Measurements from ENCODE around the gene ANO4.
"Not testable (repeated sequence)": the region's sequence is repeated elsewhere in the genome, so short reads cannot be mapped to it uniquely, and the experiment has no call there.

The ANO4 gene

DNA sequence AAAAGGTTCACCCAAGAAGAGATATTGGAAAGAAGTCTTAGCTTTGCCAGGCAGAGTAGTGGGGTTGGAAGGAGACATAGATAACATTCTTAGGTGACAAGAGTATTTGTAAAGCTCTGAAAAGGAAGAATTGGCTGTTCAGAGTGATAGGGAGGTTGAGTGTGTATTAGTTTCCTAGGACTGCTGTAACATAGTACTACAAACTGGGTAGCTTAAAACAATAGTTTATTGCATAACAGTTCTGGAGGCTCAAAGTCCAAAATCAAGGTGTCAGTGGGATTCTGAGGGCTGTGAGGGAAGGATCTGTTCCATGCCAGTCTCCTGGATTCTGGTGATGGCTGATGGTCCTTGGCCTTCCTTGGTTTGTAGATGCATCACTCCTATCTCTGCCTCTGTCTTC is 258.6 kb downstream of the ANO4 start:
- H3K4me3 ChIP-seq (replicated peaks in 1 of 2; ENCODE audit: low read depth in 2 of 2, low read length in 2 of 2), result no peak overlapping the region
- no peak for DNase-seq (ENCODE audit: low read depth in 2 of 2)
- no peak for TF ChIP-seq CTCF (IDR thresholded peaks at IDR 0.05; ENCODE audit: low read depth, low read length)

- no peak for DNase-seq (ENCODE audit: low read depth in 2 of 2)
Observed at GRCh38 chr12:101055940-101056339, 261.4 kb downstream of the ANO4 start.

GRCh38 chr12:101062508-101062907 is 267.9 kb downstream of the ANO4 start:
- DNase-seq (ENCODE audit: low read depth in 2 of 2); H3K4me3 ChIP-seq (replicated peaks in 1 of 2; ENCODE audit: low read depth in 2 of 2, low read length in 2 of 2): not testable (repeated sequence)

More at GRCh38 chr12:101055940-101056339, 261.4 kb downstream of the ANO4 start:
- no peak overlapping the region for H3K4me3 ChIP-seq (replicated peaks in 1 of 2; ENCODE audit: low read depth in 2 of 2, low read length in 2 of 2)
- no peak for TF ChIP-seq CTCF (IDR thresholded peaks at IDR 0.05; ENCODE audit: low read depth, low read length)

- no peak for TF ChIP-seq CTCF (IDR thresholded peaks at IDR 0.05; ENCODE audit: low read depth, low read length)
Observed at GRCh38 chr12:101064721-101065120, 270.1 kb downstream of the ANO4 start.

DNA sequence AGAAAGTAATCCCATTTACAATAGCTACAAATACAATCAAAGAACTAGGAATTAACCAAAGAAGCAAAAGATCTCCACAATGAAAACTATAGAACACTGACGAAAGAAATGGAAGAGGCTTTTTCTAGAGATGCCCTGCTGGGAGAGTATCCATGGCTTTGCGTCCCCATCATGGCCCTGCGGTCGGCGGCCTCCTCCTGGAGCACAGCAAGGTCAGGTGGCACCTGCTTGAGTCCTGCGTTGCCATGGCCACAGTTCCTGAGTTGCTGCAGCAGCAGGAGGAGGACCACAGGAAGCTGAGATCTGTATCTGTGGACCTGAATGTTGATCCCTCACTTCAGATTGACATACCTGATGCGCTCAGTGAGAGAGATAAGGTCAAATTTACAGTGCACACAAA is 271.9 kb downstream of the ANO4 start:
- DNase-seq (ENCODE audit: low read depth in 2 of 2), result no peak
- TF ChIP-seq CTCF (IDR thresholded peaks at IDR 0.05; ENCODE audit: low read depth, low read length), result no peak
- H3K4me3 ChIP-seq (replicated peaks in 1 of 2; ENCODE audit: low read depth in 2 of 2, low read length in 2 of 2), result no peak overlapping the region

More at GRCh38 chr12:101064721-101065120, 270.1 kb downstream of the ANO4 start:
- no peak overlapping the region for H3K4me3 ChIP-seq (replicated peaks in 1 of 2; ENCODE audit: low read depth in 2 of 2, low read length in 2 of 2)
- no peak for DNase-seq (ENCODE audit: low read depth in 2 of 2)

- no peak overlapping the region for H3K4me3 ChIP-seq (replicated peaks in 1 of 2; ENCODE audit: low read depth in 2 of 2, low read length in 2 of 2)
- DNase-seq (ENCODE audit: low read depth in 2 of 2), result no peak
- no peak for TF ChIP-seq CTCF (IDR thresholded peaks at IDR 0.05; ENCODE audit: low read depth, low read length)
Observed at GRCh38 chr12:101068402-101068801, 273.8 kb downstream of the ANO4 start.

- H3K4me3 ChIP-seq (replicated peaks in 1 of 2; ENCODE audit: low read depth in 2 of 2, low read length in 2 of 2), result no peak overlapping the region
- TF ChIP-seq CTCF (IDR thresholded peaks at IDR 0.05; ENCODE audit: low read depth, low read length), result no peak
- no peak for DNase-seq (ENCODE audit: low read depth in 2 of 2)
Observed at GRCh38 chr12:101068836-101069235, 274.3 kb downstream of the ANO4 start.

Measured in cardiac fibroblast (primary cell).